ENCODE data around the gene DPP3. TPM values are rescaled to one million over a fixed set of nuclear protein-coding genes. Genes with fewer than 3 reads are reported as not detected.

The DPP3 gene
- total and polyA plus RNA-seq, 2 of the 4 experiments (the other 2 are of a cell fraction), result 51.8 to 66.3 TPM

- dilution Hi-C loops (cut with HindIII; ENCODE audit: low sequenced_read_pairs, unreplicated experiment), result no loop called here
- Histone ChIP-seq H2BK20ac (ENCODE audit: low read depth, low read length) (no peak overlapping the region), H2AK5ac (ENCODE audit: low read depth, low read length) (no peak overlapping the region), H4K5ac (ENCODE audit: low read depth, low read length) (no peak overlapping the region), H3K23ac (ENCODE audit: low read depth, low read length) (no peak overlapping the region), H3K79me1 (ENCODE audit: low read depth in 1 of 2, low read length in 2 of 2) (no peaks in the 10 kb centered on the region), H2AFZ (replicated peaks; ENCODE audit: low read length, poor library complexity) (no peak overlapping the region), H3K4me1 (ENCODE audit: control insufficient read depth, insufficient read depth, low read length) (no peaks in the 10 kb centered on the region), H4K20me1 (ENCODE audit: insufficient read depth, low read length) (no peaks in the 10 kb centered on the region), H3K9me1 (ENCODE audit: insufficient read depth, low read length) (no peaks in the 10 kb centered on the region), H2AK9ac (replicated peaks; ENCODE audit: low read depth, low read length, poor library complexity) (no peak overlapping the region), H3K27ac (ENCODE audit: insufficient read depth, low read length) (no peak overlapping the region), H3K4ac (ENCODE audit: low read depth, low read length) (no peak overlapping the region), H2BK5ac (ENCODE audit: low read depth, low read length, poor library complexity, severe bottlenecking) (no peak overlapping the region), H3K4me2 (ENCODE audit: low read depth, low read length) (no peak overlapping the region), H3K9me3 (ENCODE audit: control insufficient read depth, insufficient read depth, low read length) (no peaks in the 10 kb centered on the region), H3K36me3 (ENCODE audit: control insufficient read depth, insufficient read depth, low read length) (no peaks in the 10 kb centered on the region), H3K56ac (ENCODE audit: extremely low read depth, insufficient read depth, low read length) (no peak overlapping the region), H3K14ac (replicated peaks; ENCODE audit: low read depth, low read length) (no peak overlapping the region), H3K27me3 (ENCODE audit: control insufficient read depth, insufficient read depth, low read length) (peaks cover 59% of the 10 kb centered on the region), H2BK15ac (ENCODE audit: low read depth, low read length) (no peak overlapping the region), H4K91ac (ENCODE audit: insufficient read depth, low read depth, low read length) (no peak overlapping the region), H3K18ac (ENCODE audit: low read depth, low read length) (no peak overlapping the region), H3K9ac (ENCODE audit: low read depth, low read length) (no peak overlapping the region), H2BK120ac (ENCODE audit: low read depth, low read length) (no peak overlapping the region), H3K4me3 (ENCODE audit: insufficient read depth, low read depth, low read length) (no peak overlapping the region), H4K8ac (ENCODE audit: low read depth in 2 of 2, low read length in 2 of 2) (no peak overlapping the region)
- TF ChIP-seq POLR2A (IDR thresholded peaks at IDR 0.05; ENCODE audit: low read depth, low read length) (no peak), USF2 (IDR thresholded peaks at IDR 0.05; ENCODE audit: low read depth, low read length) (no peak), SMC3 (IDR thresholded peaks at IDR 0.05; ENCODE audit: low read depth, low read length) (no peak), CHD1 (IDR thresholded peaks at IDR 0.05; ENCODE audit: low read depth, low read length) (no peak), CEBPB (IDR thresholded peaks at IDR 0.05; ENCODE audit: low read depth, low read length) (no peak), ELK1 (IDR thresholded peaks at IDR 0.05; ENCODE audit: borderline replicate concordance, low read depth, low read length) (no peak), BHLHE40 (IDR thresholded peaks at IDR 0.05; ENCODE audit: low read depth, low read length) (no peak), MAFK (IDR thresholded peaks at IDR 0.05; ENCODE audit: low read depth, low read length) (no peak), CTCF (conservative IDR thresholded peaks at IDR 0.05; ENCODE audit: low read depth, low read length) (no peak), FOS (IDR thresholded peaks at IDR 0.05; ENCODE audit: low read depth, low read length) (no peak), RCOR1 (IDR thresholded peaks at IDR 0.05; ENCODE audit: insufficient replicate concordance, low read length) (no peak), RAD21 (IDR thresholded peaks at IDR 0.05; ENCODE audit: low read length) (no peak), MAZ (IDR thresholded peaks at IDR 0.05; ENCODE audit: borderline replicate concordance, low read depth, low read length) (no peak), RFX5 (IDR thresholded peaks at IDR 0.05; ENCODE audit: low read depth, low read length) (no peak), MXI1 (IDR thresholded peaks at IDR 0.05; ENCODE audit: borderline replicate concordance, low read depth, low read length) (no peak), NFE2L2 (IDR thresholded peaks at IDR 0.05; ENCODE audit: low read depth, low read length) (no peak)
- ATAC-seq (ENCODE audit: low read depth) (no peak), DNase-seq (no peak)
- no TSS peak for BruUV-seq (replicated peaks)
- WGBS, 2 experiments (ENCODE audit: extremely low coverage in 2 of 2, insufficient read length in 1 of 2), result no CpG with 5 or more reads among the region's 4 CpGs
- intact Hi-C loops (cut with micrococcal nuclease), result no loop called here
- ChIA-PET CTCF (no interaction called here), POLR2A (ENCODE audit: unreplicated experiment) (no interaction called here)
- in situ Hi-C loops (cut with MboI; ENCODE audit: low sequenced_read_pairs), result no loop called here
Measured at GRCh38 chr11:66451663-66452062, 28.6 kb upstream of the DPP3 start.

Data from IMR-90 (cell line).